Measurements from ENCODE around the gene TBC1D20.

Gene TBC1D20

DNA sequence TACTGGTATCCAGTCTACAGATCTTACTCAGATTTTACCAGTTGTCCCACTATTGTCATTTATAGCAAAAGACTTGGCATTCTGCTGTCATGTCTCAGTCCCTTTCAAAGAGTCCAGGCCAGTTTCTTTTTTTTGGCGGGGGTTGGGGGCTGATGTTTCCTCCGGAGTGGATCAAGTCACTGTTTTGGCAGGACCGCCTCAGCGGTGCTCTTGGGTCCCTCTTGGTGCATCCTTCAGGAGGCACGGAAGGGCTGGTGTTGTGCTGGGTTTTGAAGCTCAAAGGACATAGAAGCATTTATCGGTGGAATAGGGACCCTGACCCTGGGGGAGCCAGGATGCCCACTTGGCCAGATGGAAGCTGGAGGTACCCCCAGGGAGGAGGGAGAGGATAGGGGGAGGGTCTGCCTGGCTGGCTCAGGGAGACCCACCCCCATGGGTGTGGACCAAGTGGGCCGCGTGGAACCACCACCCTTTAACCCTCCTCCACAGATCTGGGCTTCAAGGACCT, 43.4 kb downstream of the TBC1D20 start:
- DNase-seq, result no peak

DNA sequence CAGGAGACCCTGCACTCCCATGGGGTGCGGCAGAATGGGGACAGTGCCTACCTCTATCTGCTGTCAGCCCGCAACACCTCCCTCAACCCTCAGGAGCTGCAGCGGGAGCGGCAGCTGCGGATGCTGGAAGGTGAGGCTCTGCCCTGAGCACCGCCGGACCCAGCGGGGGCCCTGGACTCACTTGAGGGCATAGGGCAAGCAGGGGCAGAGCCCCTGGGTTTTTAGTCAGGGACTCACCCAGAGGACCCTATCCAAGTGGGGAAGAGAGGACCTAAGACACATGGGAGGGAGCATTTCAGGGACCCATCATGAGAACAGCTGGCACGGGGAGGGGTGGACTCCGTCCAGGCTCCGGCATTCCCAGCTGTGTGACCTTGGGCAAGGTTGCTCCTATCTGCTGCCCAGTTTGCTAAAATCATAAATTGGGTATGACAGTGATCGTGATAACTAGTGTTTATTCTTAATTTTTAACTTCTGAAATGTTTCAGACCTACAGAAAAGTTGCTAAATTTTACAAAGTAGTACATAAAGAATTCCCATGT, 44.5 kb downstream of the TBC1D20 start:
- no peak for DNase-seq

DNA sequence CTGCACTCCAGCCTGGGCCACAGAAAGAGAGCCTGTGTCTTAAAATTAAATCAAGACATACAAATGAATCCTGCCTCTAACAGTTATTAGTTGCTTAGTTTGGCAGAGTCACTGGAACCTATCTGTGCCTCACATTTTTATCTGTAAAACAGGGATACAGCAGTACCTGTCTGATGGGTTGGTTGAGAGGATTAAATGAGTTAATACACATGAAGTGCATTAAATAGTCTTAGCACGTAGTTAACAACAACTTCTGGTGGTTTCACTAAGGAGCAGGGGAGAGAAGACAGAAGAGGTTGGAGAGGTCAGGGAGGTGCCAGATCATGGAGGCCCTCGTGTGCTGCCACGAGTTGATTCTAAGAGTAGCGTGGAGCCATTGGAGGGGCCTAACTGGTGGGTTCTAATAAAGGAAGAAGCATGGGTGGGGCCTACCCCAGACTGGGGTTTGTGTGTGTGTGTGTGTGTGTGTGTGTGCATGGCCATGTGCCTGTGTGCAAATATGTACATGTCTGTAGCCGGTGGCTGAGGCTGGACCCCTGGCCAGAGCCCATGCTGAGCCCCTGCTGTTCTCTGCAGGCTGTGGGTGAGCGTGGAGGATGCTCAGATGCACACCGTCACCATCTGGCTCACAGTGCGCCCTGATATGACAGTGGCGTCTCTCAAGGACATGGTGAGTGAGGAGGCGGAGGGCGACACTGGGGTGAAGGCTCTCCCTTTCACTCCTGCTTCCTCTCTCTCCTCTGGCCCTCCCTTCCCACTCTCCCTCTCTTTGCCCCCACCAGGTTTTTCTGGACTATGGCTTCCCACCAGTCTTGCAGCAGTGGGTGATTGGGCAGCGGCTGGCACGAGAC, 45.2 kb downstream of the TBC1D20 start:
- no peak for DNase-seq

DNA sequence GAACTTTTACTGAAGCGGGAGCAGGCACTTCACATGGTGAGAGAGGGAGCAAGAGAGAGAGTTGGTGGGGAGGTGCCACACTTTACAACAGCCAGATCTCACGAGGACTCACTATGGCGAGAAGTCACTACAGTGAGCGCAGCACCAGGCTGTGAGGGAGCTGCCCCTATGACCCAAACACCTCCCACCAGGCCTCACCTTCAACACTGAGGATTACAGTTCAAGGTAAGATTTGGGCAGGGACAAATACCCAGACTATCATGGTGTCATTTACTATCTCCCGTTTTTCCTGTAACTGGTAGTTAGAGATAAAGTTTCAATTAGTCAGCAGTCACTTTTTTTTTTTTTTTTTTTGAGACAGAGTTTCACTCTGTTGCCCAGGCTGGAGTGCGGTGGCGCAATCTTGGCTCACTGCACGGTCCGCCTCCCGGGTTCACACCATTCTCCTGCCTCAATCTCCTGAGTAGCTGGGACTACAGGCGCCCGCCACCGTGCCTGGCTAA, 46.5 kb downstream of the TBC1D20 start:
- no peak for DNase-seq

DNA sequence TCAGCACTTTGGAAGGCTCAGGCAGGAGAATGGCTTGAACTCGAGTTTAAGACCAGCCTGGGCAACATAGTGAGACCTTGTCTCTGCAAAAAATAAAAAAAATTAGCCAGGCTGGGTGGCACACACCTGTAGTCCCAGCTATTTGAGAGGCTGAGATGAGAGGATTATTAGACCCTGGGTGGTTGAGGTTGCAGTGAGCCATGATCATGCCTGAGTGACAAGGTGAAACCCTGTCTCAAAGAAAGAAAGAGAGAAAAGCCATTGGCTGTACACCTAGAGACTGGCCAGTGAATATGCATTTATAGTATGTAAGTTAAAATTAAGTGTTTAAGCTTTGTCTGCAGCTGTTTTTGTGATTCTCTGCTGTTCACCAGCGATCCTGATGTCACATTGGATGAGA, 48.2 kb downstream of the TBC1D20 start:
- DNase-seq, result no peak

DNA sequence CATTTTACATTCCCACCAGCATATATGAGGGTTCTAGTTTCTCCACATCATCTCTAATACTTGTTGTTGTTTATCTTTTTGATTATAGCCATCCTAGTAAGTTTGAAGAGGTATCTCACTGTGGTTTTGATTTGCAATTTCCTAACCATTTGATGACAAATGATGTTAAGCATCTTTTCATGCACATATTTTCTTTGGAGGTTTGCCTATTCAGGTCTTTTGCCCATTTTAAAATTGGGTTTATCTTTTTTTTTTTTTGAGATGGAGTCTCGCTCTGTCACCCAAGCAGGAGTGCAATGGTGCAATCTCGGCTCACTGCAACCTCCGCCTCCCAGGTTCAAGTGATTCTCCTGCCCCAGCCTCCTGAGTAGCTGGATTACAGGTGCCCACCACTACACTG, 50.3 kb downstream of the TBC1D20 start:
- no peak for DNase-seq

DNA sequence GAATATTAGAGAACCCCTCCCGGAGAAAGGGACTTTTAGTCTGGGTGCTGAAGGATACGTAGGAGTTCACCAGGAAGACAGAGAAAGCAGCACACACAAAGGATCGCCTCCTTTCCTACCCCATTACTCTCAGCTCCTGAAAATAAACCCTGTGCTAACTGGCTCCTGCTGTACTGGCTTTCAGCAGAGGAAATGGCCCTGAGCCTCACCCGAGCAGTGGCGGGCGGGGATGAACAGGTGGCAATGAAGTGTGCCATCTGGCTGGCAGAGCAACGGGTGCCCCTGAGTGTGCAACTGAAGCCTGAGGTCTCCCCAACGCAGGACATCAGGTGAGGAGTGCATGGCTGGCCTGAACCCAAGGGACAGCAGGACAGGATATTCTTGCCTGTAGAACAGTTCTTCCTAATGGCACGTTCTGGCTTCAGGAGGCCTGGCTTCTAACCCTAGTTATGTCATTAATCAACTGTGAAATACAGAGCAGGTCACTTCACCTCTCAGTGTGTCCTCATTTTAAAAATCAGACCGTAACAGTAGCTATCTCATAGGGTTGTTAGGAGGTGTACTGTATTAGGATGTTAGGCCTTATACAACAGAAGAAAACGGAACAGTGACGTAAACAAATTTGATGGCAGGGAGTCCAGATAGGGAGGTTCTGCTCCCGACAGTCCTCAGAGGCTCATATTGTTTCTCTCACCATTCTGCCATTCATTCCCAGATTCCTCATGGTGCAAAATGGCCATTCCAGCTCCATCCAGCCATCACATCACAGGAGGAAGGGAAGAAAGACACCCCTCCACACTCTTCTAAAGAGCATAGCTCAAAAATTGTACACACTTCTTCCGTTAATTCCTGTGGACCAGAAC, 52.4 kb downstream of the TBC1D20 start:
- no peak for DNase-seq

DNA sequence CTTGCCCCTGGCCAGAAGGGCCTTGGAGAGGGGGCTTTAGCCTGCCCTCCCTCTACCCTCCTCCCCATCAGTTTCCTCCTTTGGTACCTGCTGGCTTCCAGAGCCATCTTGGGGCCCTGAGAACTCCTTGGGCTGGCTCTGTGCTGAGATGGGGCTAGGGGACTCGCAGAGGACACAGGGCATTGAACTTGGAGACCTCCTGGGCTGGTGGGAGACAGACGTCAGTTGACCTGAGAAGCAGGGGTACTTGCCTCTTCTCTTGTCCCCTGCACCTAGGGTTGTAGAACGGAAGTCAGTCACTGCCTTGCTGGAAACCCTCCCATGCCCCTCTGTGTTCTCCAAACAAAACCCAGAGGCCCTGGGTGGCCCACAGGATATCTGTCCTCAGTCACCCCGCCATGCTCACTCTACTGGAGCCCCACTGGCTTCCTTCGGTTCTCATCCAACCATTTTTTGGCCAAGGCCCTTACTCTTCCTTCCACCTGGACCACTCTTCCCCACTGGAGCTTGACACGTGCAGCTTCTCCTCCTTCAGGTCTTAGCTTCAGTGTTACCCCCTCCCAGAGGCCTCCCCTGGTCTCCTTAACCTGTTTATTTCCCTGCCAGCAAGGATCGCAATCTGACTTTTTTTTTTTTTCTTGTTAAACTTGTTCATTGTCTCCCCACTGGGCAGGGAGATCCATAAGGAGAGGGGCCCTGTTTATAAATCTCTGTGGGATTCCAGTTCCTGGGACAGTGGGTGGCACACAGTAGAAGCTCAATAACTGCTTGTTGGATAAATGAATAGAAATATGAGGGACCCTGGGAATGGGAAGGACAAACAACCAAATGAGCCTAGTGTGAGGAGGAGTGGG, 53.3 kb downstream of the TBC1D20 start:
- no peak for DNase-seq

DNA sequence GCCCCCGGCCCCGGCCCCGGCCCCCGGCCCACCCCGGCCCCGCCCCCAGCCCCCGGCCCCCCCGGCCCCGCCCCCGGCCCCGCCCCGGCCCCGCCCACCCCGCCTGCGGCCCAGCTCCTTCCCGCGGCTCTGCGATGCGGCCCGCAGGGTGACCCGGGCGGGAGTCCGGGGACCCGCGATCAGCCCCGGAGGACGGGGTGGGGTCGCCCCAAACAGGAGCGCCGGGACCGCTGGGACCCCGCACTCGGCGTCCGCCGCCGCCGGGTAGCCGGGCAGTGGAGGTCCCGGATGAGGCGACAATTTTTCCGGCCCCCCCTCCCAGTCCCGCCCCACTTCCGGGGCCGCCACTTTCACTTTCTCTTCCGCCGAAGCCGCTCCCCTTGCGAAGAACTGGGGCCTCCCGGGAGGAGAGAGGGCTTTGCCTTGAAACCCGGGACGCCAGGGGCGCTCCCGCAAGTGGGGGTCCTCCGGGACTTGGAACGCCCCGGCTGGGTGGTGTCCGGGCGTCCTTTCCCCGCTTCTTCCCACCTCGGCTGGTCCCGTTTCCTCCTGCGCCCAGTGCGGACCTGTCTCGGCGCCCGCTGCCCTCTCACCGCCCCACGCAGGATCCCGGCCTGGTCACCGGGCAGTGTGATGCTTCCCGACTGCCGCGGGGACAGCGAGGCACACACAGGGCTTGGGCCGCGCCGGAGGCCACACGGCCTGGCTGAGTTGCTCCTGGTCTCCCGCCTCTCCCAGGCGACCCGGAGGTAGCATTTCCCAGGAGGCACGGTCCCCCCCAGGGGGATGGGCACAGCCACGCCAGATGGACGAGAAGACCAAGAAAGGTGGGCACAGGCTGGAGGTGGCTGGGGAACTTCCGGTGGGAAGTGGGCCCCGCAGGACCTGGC, 54.1 kb downstream of the TBC1D20 start, which contains the start of gene RBCK1:
RBCK1 (plus strand) TSS at position 347 of the 890 bp plus-strand sequence; CDS start at position 806, 459 bp downstream.
- peak; percentile 90 to 92 for DNase-seq

DNA sequence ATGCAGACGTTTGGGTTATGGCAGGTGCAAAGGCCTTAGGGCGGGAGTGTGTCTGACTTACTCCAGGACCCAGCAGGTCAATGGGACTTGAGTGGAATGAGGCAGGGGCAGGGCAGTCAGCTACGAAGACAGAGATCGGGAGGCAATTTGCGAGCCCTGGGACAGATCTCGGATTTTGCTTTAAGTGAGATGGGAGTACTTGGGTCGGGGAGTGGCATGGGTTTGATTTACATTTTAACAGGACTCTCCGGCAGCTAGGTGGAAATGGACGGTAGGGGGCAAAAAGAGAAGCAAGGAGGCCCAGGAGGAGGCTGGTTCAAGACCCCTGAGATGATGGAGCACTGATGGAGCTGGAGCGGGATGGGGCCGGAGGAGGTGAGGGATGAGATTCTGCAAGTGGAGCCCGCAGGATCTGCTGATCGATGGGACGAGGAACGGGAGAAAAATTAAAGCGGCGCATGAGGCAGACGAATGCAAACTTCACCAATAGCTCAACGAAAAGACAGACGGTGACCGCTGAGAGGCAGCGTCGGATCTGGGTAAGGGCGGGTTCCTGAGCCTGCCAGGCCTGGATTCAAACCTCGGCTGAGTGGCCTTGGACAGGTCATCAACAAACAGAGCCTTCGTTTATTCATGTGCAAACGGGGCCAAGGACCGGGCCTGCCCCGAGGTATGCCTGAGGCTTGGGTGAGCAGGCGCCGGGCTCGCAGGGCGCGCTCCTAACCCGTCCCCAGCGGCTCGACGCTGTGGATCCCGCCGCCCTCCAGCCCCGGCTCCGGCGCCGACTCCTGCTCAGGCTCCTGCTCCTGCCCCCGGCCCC, 55.0 kb downstream of the TBC1D20 start:
- DNase-seq, result peak; percentile 29 to 62

DNA sequence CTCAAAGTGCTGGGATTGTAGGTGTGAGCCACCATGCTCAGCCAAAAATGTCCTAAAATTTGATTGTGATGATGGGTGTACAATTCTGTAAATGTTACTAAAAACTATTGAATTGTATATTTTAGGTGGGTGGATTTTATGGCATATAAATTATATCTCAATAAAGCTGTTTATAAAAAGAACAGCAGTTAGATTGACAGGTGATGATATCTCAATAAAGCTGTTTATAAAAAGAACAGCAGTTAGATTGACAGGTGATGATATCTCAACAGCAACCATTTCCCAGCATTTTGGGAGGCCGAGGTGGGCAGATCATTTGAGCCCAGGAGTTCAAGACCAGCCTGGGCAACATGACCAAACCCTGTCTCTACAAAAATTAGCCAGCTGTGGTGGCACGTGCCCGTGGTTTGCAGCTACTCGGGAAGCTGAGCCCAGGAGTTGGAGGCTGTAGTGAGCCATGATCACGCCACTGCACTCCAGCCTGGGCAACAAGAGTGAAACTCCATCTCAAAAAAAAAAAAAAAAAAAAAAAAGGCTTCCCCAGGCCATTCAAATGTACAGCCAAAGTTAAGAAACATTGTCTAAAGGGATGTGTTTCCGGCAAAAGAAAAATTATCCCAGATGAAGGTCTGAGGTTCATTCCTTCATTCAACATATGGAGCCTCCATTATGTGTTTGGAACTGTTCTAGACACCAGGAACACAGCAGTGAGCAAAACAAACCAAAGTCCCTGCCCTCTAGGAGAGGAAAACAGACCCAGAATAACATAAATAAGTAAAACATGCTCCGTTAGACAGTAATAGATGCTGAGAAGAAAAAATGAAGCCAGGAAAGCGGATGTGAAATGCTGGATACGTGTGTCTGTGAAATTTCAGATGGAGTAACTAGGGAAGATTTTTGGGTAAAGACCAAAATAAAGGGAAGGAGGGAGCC, 55.9 kb downstream of the TBC1D20 start:
- no peak for DNase-seq

DNA sequence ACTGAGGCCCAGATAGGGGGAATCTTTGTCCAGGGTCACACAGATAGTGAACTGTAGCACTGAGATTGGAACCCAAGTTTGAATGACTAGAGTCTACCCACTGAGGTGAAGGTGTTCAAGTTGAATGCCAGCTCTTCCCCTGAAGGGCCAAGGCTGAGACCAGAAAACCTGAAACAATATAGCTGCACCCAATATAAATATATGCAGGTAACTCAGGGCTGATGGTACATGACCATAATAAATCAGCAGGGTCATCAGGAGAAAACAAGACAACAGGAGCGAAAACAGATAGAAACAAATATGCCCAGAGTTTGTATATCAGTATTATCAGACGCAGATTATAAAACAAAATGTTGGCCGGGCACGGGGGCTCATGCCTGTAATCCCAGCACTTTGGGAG, 58.2 kb downstream of the TBC1D20 start:
- DNase-seq, result no peak

DNA sequence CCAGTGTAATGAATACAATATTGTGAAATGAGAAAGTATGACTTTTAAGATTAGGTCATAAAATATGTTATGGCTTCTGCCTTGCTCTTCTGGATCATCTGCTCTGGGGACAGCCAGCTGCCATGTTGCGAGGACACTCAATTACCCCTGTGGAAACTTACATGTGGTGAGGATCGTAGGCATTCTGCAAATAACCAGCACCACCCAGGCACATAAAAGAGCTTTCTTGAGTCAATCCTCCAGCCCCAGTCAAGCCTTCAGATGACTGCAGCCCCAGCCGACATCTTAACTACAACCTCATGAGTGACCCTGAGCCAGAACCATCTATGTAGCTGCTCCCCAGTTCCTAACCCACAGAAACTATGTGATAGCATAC, 58.8 kb downstream of the TBC1D20 start:
- no peak for DNase-seq

DNA sequence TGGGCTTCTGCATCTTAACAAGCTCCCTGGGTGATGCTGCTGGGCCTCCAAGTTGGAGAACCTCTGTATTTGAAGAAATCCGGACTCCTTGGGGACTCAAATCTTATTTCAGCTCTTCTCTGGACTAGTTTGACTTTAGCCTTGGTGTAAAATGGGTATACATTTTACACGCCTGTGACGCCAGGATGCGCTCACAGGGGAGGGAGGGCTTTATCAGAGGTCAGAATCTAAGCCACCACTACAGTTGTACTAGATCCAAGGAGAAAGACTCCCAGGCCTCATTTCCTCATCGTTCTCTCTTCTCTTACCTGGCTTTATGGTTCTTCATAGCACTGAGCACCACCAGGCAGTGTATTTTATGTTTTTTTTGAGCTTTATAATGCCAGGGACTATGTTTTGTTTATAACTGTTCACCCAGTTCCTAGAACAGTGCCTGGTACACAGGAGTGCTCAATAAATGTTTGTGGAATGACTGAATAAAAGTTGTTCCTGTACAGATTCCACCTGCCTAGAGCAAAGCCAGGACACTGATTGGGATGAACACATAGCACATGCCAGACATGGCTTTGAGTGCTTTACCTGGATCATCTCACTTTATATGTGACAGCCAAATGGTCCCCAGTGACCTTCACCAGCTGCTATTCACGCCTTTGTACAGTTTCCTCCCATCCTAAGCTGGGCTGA, 59.3 kb downstream of the TBC1D20 start:
- DNase-seq, result no peak

DNA sequence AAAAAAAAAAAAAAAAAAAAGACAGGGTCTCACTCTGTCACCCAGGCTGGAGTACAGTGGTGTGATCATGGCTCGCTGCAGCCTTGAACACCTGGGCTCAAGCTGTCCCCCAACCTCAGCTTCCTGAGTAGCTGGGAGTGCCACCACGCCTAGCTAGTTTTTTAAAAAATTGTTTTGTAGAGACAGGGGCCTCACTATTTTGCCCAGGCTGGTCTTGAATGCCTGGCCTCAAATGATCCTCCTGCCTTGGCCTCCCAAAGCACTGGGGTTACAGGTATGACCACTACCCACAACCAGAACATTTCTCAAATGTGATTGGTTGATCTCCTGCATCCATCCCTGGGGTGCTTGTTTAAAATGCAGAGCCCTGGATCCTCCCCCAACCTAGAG, 59.8 kb downstream of the TBC1D20 start:
- DNase-seq, result no peak

DNA sequence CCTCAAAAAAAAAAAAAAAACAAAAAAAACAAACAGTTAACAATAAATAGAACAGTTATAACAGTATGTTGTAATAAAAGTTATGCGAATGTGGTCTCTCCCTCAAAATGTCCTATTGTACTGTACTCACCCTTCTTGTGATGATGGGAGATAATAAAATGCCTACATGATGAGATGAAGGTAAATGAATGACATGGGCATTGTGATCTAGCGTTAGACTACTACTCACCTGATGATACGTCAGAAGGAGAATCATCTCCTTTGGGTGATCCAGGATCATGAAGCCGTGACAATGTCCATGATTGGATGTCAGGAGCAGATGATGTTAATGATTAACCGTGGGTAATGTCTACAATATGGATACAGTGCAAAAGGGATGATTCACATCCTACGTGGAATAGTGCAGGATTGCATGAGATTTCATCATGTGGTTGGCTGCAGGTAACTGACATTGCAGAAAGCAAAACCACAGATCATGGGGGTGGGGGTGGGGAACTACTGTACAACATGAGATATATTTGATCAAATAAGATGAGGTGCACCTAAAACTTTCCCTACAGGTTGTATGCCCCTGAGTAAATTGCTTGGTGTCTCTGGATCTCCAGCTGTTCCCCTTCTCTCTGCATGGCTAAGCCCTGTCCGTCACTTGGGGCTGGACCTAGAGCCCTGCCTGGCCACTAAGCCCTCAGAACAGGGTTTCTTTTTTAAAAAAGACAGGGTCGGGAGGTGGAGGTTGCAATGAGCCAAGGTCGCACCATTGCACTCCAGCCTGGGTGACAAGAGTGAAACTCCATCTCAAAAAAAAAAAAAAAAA, 60.4 kb downstream of the TBC1D20 start:
- DNase-seq, result no peak

DNA sequence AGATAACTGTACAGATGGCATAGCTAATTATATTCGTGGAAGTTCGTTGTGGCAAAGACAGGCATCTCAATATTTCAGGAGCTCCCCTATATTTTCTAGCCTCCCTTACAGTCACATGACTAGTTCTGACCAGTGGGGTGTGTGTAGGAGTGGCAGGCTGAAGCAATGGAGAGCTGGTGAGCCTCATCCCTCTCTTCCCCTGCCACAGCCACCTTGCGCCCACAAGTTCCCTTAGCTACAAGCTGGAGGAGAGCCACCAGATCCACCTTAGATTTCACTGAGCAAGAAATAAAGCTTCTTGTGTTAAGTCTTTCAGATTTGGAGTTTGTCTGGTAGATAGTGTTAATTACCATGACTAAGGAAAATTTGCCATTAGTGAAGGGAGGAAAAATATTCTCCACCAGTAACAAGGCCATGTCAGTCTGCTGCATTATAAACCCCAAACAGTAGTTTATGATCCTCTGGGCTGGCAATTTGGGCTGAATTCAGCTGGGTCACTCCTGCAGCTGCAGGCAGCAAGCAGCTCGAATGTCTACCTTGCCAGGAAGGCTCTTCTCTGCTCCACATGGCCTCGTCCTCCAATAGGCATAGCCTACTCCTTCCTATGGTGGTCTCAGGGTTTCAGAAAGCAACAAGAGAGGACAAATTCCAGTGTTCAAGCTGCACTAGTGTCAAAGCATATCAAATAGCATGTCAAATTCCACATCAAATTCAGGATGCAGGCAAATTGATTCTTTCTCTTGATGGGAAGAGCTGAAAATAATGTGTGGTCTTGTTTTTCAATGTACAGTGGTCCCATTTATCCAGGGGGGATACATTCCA, 61.7 kb downstream of the TBC1D20 start:
- no peak for DNase-seq

All from CD4-positive, alpha-beta T cell treated with Interleukin-4 for 1 hour (primary cell).